ENCODE data around the gene CPSF6.

DNA sequence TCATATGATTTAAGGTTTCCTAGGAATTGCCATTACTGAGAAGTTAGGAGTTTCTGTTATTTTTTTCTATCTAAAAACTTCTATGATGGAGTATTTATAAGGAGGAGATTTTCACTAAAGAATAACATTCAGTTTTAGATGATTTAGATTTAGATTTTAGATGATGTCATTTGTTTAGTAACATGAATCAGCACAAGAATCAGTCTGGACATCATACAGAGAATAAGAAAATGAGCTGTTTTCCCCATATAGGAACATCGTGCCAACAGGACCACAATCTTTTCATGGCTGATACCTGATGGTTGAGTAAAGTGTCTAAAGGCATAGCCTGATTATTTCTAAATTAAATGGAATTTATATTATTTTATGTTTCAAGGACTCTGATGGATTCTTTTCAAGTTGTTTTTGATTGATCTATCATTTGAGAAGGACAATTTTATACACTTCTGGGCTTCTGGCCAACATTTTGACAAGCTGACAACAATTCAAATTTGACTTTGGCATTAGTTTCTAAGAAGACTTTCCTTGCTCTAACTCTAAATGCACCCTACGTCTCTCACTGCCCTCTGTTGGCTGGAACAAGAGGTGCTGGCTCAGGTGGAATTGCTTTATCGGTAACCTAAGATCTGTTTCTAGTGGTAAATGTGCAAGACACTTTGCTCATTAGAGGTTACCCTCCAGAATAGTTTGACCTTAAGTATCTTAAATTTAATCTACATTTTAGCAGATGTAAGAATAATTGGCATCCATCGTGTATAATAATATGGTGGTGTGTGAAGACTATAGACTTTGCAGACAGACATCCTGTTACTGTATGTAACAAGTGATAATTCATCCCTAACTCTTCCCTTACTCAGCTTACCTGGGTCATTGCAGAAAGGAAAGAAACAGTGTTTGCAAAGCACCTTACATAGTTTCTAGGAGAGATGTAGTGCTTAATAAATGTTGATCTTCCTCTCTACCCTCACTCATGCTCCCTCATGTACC, 42.8 kb upstream of the CPSF6 start:
- TF ChIP-seq POLR2AphosphoS5 (IDR thresholded peaks at IDR 0.05), result no peak
- TF ChIP-seq, protein P1, sequence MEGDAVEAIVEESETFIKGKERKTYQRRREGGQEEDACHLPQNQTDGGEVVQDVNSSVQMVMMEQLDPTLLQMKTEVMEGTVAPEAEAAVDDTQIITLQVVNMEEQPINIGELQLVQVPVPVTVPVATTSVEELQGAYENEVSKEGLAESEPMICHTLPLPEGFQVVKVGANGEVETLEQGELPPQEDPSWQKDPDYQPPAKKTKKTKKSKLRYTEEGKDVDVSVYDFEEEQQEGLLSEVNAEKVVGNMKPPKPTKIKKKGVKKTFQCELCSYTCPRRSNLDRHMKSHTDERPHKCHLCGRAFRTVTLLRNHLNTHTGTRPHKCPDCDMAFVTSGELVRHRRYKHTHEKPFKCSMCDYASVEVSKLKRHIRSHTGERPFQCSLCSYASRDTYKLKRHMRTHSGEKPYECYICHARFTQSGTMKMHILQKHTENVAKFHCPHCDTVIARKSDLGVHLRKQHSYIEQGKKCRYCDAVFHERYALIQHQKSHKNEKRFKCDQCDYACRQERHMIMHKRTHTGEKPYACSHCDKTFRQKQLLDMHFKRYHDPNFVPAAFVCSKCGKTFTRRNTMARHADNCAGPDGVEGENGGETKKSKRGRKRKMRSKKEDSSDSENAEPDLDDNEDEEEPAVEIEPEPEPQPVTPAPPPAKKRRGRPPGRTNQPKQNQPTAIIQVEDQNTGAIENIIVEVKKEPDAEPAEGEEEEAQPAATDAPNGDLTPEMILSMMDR (IDR thresholded peaks at IDR 0.05), result no peak

Measured in breast epithelium (tissue), 3 donors.